ENCODE data around the gene ZMAT3.
"Not testable (repeated sequence)": the region's sequence is repeated elsewhere in the genome, so short reads cannot be mapped to it uniquely, and the experiment has no call there.

ZMAT3 gene

GRCh38 chr3:179071323-179072099 is at the start of gene ZMAT3:
Gene ZMAT3, minus strand, starts transcription at chr3:179071809. Its CDS starts 4,057 bp downstream, at chr3:179067752.
- DNase-seq (ENCODE audit: low read depth, low spot score): peak; percentile 94

- no peak for DNase-seq (ENCODE audit: low read depth, low spot score)
Observed at GRCh38 chr3:179116816-179117215, 45.2 kb upstream of the ZMAT3 start.

- DNase-seq (ENCODE audit: low read depth, low spot score): not testable (repeated sequence)
Observed at GRCh38 chr3:179115444-179115843, 43.8 kb upstream of the ZMAT3 start.

- DNase-seq (ENCODE audit: low read depth, low spot score): no peak
Observed at GRCh38 chr3:179113903-179114302, 42.3 kb upstream of the ZMAT3 start.

- DNase-seq (ENCODE audit: low read depth, low spot score): peak; percentile 28
Observed at GRCh38 chr3:179108086-179108485, 36.5 kb upstream of the ZMAT3 start.

GRCh38 chr3:179107617-179108016 is 36.0 kb upstream of the ZMAT3 start:
- DNase-seq (ENCODE audit: low read depth, low spot score): no peak

GRCh38 chr3:179105881-179106280 is 34.3 kb upstream of the ZMAT3 start:
- DNase-seq (ENCODE audit: low read depth, low spot score): no peak

GRCh38 chr3:179100652-179101051 is 29.0 kb upstream of the ZMAT3 start:
- no peak for DNase-seq (ENCODE audit: low read depth, low spot score)

GRCh38 chr3:179098388-179099077 is 26.9 kb upstream of the ZMAT3 start:
- DNase-seq (ENCODE audit: low read depth, low spot score): peak; percentile 21

- DNase-seq (ENCODE audit: low read depth, low spot score): peak; percentile 37
Observed at GRCh38 chr3:179093807-179094206, 22.2 kb upstream of the ZMAT3 start.

- no peak for DNase-seq (ENCODE audit: low read depth, low spot score)
Observed at GRCh38 chr3:179091113-179091512, 19.5 kb upstream of the ZMAT3 start.

GRCh38 chr3:179088306-179088705 is 16.7 kb upstream of the ZMAT3 start:
- no peak for DNase-seq (ENCODE audit: low read depth, low spot score)

- no peak for DNase-seq (ENCODE audit: low read depth, low spot score)
Observed at GRCh38 chr3:179083977-179084376, 12.4 kb upstream of the ZMAT3 start.

GRCh38 chr3:179082416-179082815 is 10.8 kb upstream of the ZMAT3 start:
- peak; percentile 23 for DNase-seq (ENCODE audit: low read depth, low spot score)

GRCh38 chr3:179081885-179082284 is 10.3 kb upstream of the ZMAT3 start:
- no peak for DNase-seq (ENCODE audit: low read depth, low spot score)

- no peak for DNase-seq (ENCODE audit: low read depth, low spot score)
Observed at GRCh38 chr3:179079537-179079936, 7.9 kb upstream of the ZMAT3 start.

- no peak for DNase-seq (ENCODE audit: low read depth, low spot score)
Observed at GRCh38 chr3:179076243-179077027, 4.8 kb upstream of the ZMAT3 start.

GRCh38 chr3:179074656-179075055 is 3.0 kb upstream of the ZMAT3 start:
- no peak for DNase-seq (ENCODE audit: low read depth, low spot score)

- no peak for DNase-seq (ENCODE audit: low read depth, low spot score)
Observed at GRCh38 chr3:179073816-179074215, 2.2 kb upstream of the ZMAT3 start.

- DNase-seq (ENCODE audit: low read depth, low spot score): no peak
Observed at GRCh38 chr3:179072100-179072438, 460 bp upstream of the ZMAT3 start.

GRCh38 chr3:179071027-179071322 is 634 bp downstream of the ZMAT3 start:
- DNase-seq (ENCODE audit: low read depth, low spot score): no peak

- peak; percentile 69 for DNase-seq (ENCODE audit: low read depth, low spot score)
Observed at GRCh38 chr3:179069762-179070390, 1.7 kb downstream of the ZMAT3 start.
